HG03045 (cell line): ENCODE data around the gene POTEB3.
"Not testable (repeated sequence)": the region's sequence is repeated elsewhere in the genome, so short reads cannot be mapped to it uniquely, and the experiment has no call there.

Source experiments
- ATAC-seq: cut with Tn5 transposase; IDR thresholded peaks from one replicate; pipeline ENCODE4 v1.9.1; 2021; ENCODE audit warnings: mild to moderate bottlenecking, moderate library complexity; ENCODE audit not compliant: unreplicated experiment

Gene POTEB3

DNA sequence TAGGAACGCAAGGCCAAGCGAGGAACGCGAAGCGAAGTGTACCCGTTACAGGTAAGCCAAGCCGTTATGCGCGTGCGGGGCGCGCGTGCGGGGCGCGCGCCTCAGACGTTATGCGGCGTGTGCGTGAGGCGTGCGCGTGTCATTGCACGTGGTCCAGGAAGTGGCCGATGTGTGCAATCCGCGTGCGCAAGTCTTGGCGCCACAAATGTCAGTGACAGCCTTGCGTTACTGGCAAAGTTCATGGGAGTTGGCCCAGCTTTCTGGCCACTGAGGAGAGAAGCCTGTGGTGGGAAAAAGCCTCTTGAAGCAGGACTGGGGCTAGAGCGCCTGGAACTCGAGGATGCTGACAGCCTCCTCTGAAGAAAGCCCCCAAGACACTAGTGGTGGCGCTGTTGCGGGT lies at the start of gene POTEB3:
TSS of gene POTEB3 (minus strand) at position 101 of the 400 bp plus-strand sequence. CDS start 488 bp downstream, outside the sequence.
- ATAC-seq: not testable (repeated sequence)

GRCh38 chr15:21453683-21454082 lies 13.4 kb upstream of the POTEB3 start:
- not testable (repeated sequence) for ATAC-seq

- not testable (repeated sequence) for ATAC-seq
Observed at GRCh38 chr15:21451920-21452563, 11.7 kb upstream of the POTEB3 start.

DNA sequence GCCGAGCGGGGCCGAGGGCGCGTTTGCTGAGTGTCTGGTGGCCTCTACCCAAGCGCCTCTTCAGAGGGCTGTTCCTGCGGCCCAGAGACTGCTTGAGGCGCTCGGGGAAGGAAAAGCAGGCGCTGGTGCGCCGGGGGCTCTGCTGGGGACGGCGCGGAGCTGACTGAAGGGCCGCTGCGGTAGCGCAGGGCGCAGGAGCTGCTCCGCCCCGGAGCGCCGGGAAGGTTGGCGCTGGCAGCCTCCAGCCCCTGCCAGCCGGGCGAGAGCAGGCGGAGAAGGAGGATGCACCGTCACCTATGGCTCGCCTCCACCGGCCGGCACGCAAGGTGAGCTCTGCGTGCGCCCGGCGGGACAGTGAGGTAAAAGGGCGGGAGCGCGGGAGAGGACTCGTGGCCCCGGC lies 11.2 kb upstream of the POTEB3 start:
- ATAC-seq: not testable (repeated sequence)

- ATAC-seq: not testable (repeated sequence)
Observed at GRCh38 chr15:21407366-21407765, 32.9 kb downstream of the POTEB3 start.

DNA sequence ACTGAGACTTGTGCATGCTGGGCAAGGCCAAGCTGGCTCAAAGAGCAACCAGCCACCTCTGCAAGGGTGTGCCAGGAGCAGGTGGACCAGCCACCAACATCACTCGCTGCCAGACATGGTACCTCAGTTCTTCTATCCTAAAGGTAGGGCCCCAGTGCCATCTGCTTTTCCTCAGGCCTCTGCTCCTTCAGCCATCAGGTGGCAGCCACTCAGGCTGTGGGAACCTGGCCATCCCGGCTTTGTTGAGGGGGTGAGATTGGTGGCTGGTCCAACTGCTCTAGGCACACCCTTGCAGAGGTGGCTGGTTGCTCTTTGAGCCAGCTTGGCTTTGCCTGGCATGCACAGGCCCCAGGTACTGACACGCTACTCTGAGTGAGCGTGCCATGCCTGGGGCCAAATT lies 38.8 kb downstream of the POTEB3 start:
- not testable (repeated sequence) for ATAC-seq

DNA sequence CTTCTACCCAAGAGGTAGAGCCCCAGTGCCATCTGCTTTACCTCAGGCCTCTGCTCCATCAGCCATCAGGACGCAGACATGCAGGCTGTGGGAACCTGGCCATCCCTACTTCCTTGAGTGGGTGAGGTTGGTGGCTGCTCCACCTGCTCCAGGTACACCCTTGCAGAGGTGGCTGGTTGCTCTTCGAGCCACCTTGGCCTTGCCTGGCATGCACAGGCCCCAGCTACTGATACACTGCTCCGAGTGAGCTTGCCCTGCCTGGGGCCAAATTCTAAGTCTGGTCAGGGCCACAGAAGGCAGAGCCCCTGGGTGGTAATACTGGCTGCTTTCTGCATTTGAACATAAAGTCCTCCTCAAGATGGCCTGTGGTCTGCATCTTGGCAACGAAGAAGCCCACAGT lies 41.2 kb downstream of the POTEB3 start:
- ATAC-seq: not testable (repeated sequence)

- ATAC-seq: not testable (repeated sequence)
Observed at GRCh38 chr15:21398511-21398910, 41.8 kb downstream of the POTEB3 start.

GRCh38 chr15:21397656-21398055 lies 42.6 kb downstream of the POTEB3 start:
- ATAC-seq: not testable (repeated sequence)

DNA sequence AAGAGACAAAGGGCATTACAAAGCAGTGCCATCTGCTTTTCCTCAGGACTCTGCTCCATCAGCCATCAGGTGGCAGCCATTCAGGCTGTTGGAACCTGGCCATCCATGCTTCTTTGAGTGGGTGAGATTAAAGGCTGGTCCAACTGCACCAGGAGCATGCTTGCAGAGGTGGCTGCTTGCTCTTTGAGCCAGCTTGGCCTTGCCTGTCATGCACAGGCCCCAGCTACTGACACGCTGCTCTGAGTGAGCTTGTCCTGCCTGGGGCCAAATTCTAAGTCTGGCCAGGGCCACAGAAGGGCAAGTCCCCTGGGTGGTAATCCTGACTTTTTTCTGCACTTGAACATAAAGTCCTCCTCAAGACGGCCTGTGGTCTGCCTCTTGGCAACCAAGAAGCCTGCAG lies 43.1 kb downstream of the POTEB3 start:
- ATAC-seq: not testable (repeated sequence)

DNA sequence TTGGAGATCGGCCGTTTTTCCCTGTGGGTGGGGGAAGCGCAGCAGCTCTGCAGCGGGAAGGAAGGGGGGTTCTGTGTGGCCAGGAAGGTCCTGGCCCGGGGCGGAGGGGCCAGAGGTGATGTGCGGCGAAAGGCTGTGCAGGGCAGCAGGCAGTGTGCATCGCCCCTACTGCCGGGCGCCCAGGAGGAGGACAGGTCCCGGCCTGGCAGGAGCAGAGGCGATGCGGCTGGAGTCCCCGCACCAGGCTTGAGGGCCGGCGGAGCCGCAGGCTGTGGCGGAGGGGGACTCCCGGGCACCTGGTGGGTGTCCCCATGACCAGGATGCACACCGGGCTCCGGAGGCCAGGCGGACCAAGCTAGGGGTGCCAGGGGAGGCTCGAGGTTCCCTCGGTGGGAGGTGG lies 54.3 kb downstream of the POTEB3 start:
- ATAC-seq: not testable (repeated sequence)

DNA sequence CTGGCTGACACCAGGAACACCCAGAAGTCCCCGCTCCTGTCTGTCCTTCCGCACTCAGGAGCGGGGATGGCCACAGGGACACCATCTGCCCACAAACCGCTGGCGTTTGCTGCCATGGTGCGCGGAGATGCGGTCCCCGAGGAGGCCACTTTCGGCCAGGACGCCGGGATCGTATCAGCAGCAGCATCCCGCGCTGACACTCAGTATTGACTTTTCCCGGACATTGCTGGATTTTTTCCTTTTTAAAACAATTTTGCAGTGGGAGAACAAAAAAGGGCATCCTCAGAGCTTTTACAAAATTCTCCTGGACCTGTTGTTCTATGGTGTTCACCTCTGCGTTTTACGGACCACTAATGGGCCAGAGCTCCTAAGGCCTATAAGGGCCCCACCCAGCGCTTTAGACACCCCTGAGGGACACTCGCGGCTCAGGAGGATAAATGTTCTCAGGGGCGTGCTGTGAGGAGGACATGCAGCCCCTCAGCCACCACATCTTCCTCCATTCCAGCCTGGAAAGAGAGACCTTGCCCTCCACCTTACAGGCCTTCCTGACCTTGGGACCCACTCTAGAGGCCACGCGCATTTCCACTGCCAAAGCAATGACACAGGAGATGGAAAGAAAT lies 56.3 kb downstream of the POTEB3 start:
- not testable (repeated sequence) for ATAC-seq

GRCh38 chr15:21373682-21374081 lies 66.6 kb downstream of the POTEB3 start:
- ATAC-seq: not testable (repeated sequence)

DNA sequence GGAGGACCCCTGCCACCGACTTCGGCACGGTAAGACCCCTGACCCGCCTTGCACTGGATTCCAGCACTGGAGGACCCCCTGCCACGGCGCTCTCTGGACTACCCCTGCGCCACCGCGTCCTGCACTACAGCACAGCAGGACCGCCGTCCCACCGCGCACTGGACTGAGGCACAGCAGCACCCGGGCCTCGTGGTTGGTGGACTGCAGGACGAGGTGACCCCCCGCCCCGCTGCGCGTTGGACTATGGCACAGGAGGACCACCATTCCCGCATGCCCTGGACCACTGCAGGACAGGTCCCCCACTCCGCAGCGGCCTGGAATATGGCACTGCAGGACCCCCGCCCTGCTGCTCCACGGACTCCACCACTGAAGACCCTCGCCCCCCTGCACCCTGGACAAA lies 71.1 kb downstream of the POTEB3 start:
- ATAC-seq: not testable (repeated sequence)

- ATAC-seq: not testable (repeated sequence)
Observed at GRCh38 chr15:21368625-21369024, 71.7 kb downstream of the POTEB3 start.
